ENCODE results near the gene PELI2. TPM values are rescaled to one million over a fixed set of nuclear protein-coding genes. Genes with fewer than 3 reads are reported as not detected.

Gene PELI2
- total RNA-seq, 1 donor from 2014 or later: 7.8 TPM

- Histone ChIP-seq H3K27me3 (ENCODE audit: control insufficient read depth in 3 of 3, insufficient read depth in 3 of 3, low read length in 3 of 3) (no peaks in the 10 kb centered on the region), H3K4me1 (ENCODE audit: control insufficient read depth in 3 of 3, insufficient read depth in 3 of 3, low read length in 3 of 3) (peaks cover 10 to 14% (median 12%) of the 10 kb centered on the region in 3 donors), H3K36me3 (ENCODE audit: control insufficient read depth in 3 of 3, insufficient read depth in 3 of 3, low read length in 3 of 3) (no peaks in the 10 kb centered on the region), H3K4me3 (ENCODE audit: low read length in 3 of 3) (no peak overlapping the region), H3K9ac (ENCODE audit: low read depth in 1 of 3, low read length in 3 of 3) (no peak overlapping the region), H3K9me3 (ENCODE audit: control insufficient read depth in 3 of 3, low read length in 3 of 3) (no peaks in the 10 kb centered on the region), H3K27ac (ENCODE audit: low read depth, low read length) (no peak overlapping the region)
These were observed 103.3 kb downstream of the PELI2 start for GRCh38 chr14:56221382-56222128.

- no peaks in the 10 kb centered on the region for H3K27me3 ChIP-seq (ENCODE audit: control insufficient read depth in 3 of 3, insufficient read depth in 3 of 3, low read length in 3 of 3)
- H3K9ac ChIP-seq (ENCODE audit: low read depth in 1 of 3, low read length in 3 of 3): no peak overlapping the region
- no peaks in the 10 kb centered on the region for H3K36me3 ChIP-seq (ENCODE audit: control insufficient read depth in 3 of 3, insufficient read depth in 3 of 3, low read length in 3 of 3)
- no peaks in the 10 kb centered on the region for H3K9me3 ChIP-seq (ENCODE audit: control insufficient read depth in 3 of 3, low read length in 3 of 3)
- peaks cover 5 to 9% (median 6%) of the 10 kb centered on the region in 3 donors for H3K4me1 ChIP-seq (ENCODE audit: control insufficient read depth in 3 of 3, insufficient read depth in 3 of 3, low read length in 3 of 3)
- H3K27ac ChIP-seq (ENCODE audit: low read depth, low read length): no peak overlapping the region
- no peak overlapping the region for H3K4me3 ChIP-seq (ENCODE audit: low read length in 3 of 3)
These were observed 106.0 kb downstream of the PELI2 start for GRCh38 chr14:56224229-56224628.

GRCh38 chr14:56224691-56225681 is 106.8 kb downstream of the PELI2 start:
- Histone ChIP-seq H3K9ac (ENCODE audit: low read depth in 1 of 3, low read length in 3 of 3) (no peak overlapping the region), H3K9me3 (ENCODE audit: control insufficient read depth in 3 of 3, low read length in 3 of 3) (no peaks in the 10 kb centered on the region), H3K4me1 (ENCODE audit: control insufficient read depth in 3 of 3, insufficient read depth in 3 of 3, low read length in 3 of 3) (peaks cover 5 to 8% (median 6%) of the 10 kb centered on the region in 3 donors), H3K4me3 (ENCODE audit: low read length in 3 of 3) (no peak overlapping the region), H3K27ac (ENCODE audit: low read depth, low read length) (no peak overlapping the region), H3K27me3 (ENCODE audit: control insufficient read depth in 3 of 3, insufficient read depth in 3 of 3, low read length in 3 of 3) (no peaks in the 10 kb centered on the region), H3K36me3 (ENCODE audit: control insufficient read depth in 3 of 3, insufficient read depth in 3 of 3, low read length in 3 of 3) (no peaks in the 10 kb centered on the region)

- H3K4me1 ChIP-seq (ENCODE audit: control insufficient read depth in 3 of 3, insufficient read depth in 3 of 3, low read length in 3 of 3): no peaks in the 10 kb centered on the region
- no peaks in the 10 kb centered on the region for H3K27me3 ChIP-seq (ENCODE audit: control insufficient read depth in 3 of 3, insufficient read depth in 3 of 3, low read length in 3 of 3)
- no peaks in the 10 kb centered on the region for H3K9me3 ChIP-seq (ENCODE audit: control insufficient read depth in 3 of 3, low read length in 3 of 3)
- H3K4me3 ChIP-seq (ENCODE audit: low read length in 3 of 3): no peak overlapping the region
- no peak overlapping the region for H3K27ac ChIP-seq (ENCODE audit: low read depth, low read length)
- no peaks in the 10 kb centered on the region for H3K36me3 ChIP-seq (ENCODE audit: control insufficient read depth in 3 of 3, insufficient read depth in 3 of 3, low read length in 3 of 3)
- no peak overlapping the region for H3K9ac ChIP-seq (ENCODE audit: low read depth in 1 of 3, low read length in 3 of 3)
These were observed 117.2 kb downstream of the PELI2 start for GRCh38 chr14:56235388-56235787.

GRCh38 chr14:56237398-56237797 is 119.2 kb downstream of the PELI2 start:
- H3K36me3 ChIP-seq (ENCODE audit: control insufficient read depth in 3 of 3, insufficient read depth in 3 of 3, low read length in 3 of 3): no peaks in the 10 kb centered on the region
- H3K27ac ChIP-seq (ENCODE audit: low read depth, low read length): no peak overlapping the region
- no peaks in the 10 kb centered on the region for H3K9me3 ChIP-seq (ENCODE audit: control insufficient read depth in 3 of 3, low read length in 3 of 3)
- no peak overlapping the region for H3K4me3 ChIP-seq (ENCODE audit: low read length in 3 of 3)
- H3K4me1 ChIP-seq (ENCODE audit: control insufficient read depth in 3 of 3, insufficient read depth in 3 of 3, low read length in 3 of 3): no peaks in the 10 kb centered on the region
- no peaks in the 10 kb centered on the region for H3K27me3 ChIP-seq (ENCODE audit: control insufficient read depth in 3 of 3, insufficient read depth in 3 of 3, low read length in 3 of 3)
- no peak overlapping the region for H3K9ac ChIP-seq (ENCODE audit: low read depth in 1 of 3, low read length in 3 of 3)

GRCh38 chr14:56241461-56241860 is 123.2 kb downstream of the PELI2 start:
- H3K4me3 ChIP-seq (ENCODE audit: low read length in 3 of 3): no peak overlapping the region
- no peaks in the 10 kb centered on the region for H3K4me1 ChIP-seq (ENCODE audit: control insufficient read depth in 3 of 3, insufficient read depth in 3 of 3, low read length in 3 of 3)
- no peak overlapping the region for H3K27ac ChIP-seq (ENCODE audit: low read depth, low read length)
- no peaks in the 10 kb centered on the region for H3K36me3 ChIP-seq (ENCODE audit: control insufficient read depth in 3 of 3, insufficient read depth in 3 of 3, low read length in 3 of 3)
- no peaks in the 10 kb centered on the region for H3K9me3 ChIP-seq (ENCODE audit: control insufficient read depth in 3 of 3, low read length in 3 of 3)
- no peaks in the 10 kb centered on the region for H3K27me3 ChIP-seq (ENCODE audit: control insufficient read depth in 3 of 3, insufficient read depth in 3 of 3, low read length in 3 of 3)
- H3K9ac ChIP-seq (ENCODE audit: low read depth in 1 of 3, low read length in 3 of 3): no peak overlapping the region

- H3K4me1 ChIP-seq (ENCODE audit: control insufficient read depth in 3 of 3, insufficient read depth in 3 of 3, low read length in 3 of 3): no peaks in the 10 kb centered on the region
- no peak overlapping the region for H3K4me3 ChIP-seq (ENCODE audit: low read length in 3 of 3)
- H3K27me3 ChIP-seq (ENCODE audit: control insufficient read depth in 3 of 3, insufficient read depth in 3 of 3, low read length in 3 of 3): no peaks in the 10 kb centered on the region
- H3K36me3 ChIP-seq (ENCODE audit: control insufficient read depth in 3 of 3, insufficient read depth in 3 of 3, low read length in 3 of 3): no peaks in the 10 kb centered on the region
- H3K9me3 ChIP-seq (ENCODE audit: control insufficient read depth in 3 of 3, low read length in 3 of 3): no peaks in the 10 kb centered on the region
- H3K27ac ChIP-seq (ENCODE audit: low read depth, low read length): no peak overlapping the region
- no peak overlapping the region for H3K9ac ChIP-seq (ENCODE audit: low read depth in 1 of 3, low read length in 3 of 3)
These were observed 124.9 kb downstream of the PELI2 start for GRCh38 chr14:56243110-56243509.

- no peak overlapping the region for H3K27ac ChIP-seq (ENCODE audit: low read depth, low read length)
- H3K4me3 ChIP-seq (ENCODE audit: low read length in 3 of 3): no peak overlapping the region
- H3K4me1 ChIP-seq (ENCODE audit: control insufficient read depth in 3 of 3, insufficient read depth in 3 of 3, low read length in 3 of 3): no peaks in the 10 kb centered on the region
- no peaks in the 10 kb centered on the region for H3K36me3 ChIP-seq (ENCODE audit: control insufficient read depth in 3 of 3, insufficient read depth in 3 of 3, low read length in 3 of 3)
- no peak overlapping the region for H3K9ac ChIP-seq (ENCODE audit: low read depth in 1 of 3, low read length in 3 of 3)
- H3K27me3 ChIP-seq (ENCODE audit: control insufficient read depth in 3 of 3, insufficient read depth in 3 of 3, low read length in 3 of 3): no peaks in the 10 kb centered on the region
- H3K9me3 ChIP-seq (ENCODE audit: control insufficient read depth in 3 of 3, low read length in 3 of 3): no peaks in the 10 kb centered on the region
These were observed 126.1 kb downstream of the PELI2 start for GRCh38 chr14:56244138-56244789.

GRCh38 chr14:56247495-56248200 is 129.4 kb downstream of the PELI2 start:
- Histone ChIP-seq H3K4me1 (ENCODE audit: control insufficient read depth in 3 of 3, insufficient read depth in 3 of 3, low read length in 3 of 3) (no peaks in the 10 kb centered on the region), H3K9ac (ENCODE audit: low read depth in 1 of 3, low read length in 3 of 3) (no peak overlapping the region), H3K36me3 (ENCODE audit: control insufficient read depth in 3 of 3, insufficient read depth in 3 of 3, low read length in 3 of 3) (no peaks in the 10 kb centered on the region), H3K27me3 (ENCODE audit: control insufficient read depth in 3 of 3, insufficient read depth in 3 of 3, low read length in 3 of 3) (no peaks in the 10 kb centered on the region), H3K4me3 (ENCODE audit: low read length in 3 of 3) (no peak overlapping the region), H3K9me3 (ENCODE audit: control insufficient read depth in 3 of 3, low read length in 3 of 3) (no peaks in the 10 kb centered on the region), H3K27ac (ENCODE audit: low read depth, low read length) (no peak overlapping the region)

All from skeletal muscle tissue (tissue), 4 donors.